ENCODE results near the gene KCNMB2.
A peak's percentile ranks its signal among the peaks of the same experiment; 100 is the strongest.
"Not testable (repeated sequence)": the region's sequence is repeated elsewhere in the genome, so short reads cannot be mapped to it uniquely, and the experiment has no call there.

Gene KCNMB2

GRCh38 chr3:178845420-178846118, 309.3 kb downstream of the KCNMB2 start:
- Histone ChIP-seq H3K27me3 (ENCODE audit: control insufficient read depth, insufficient read depth, low read length) (no peaks in the 10 kb centered on the region), H3K36me3 (ENCODE audit: control insufficient read depth, insufficient read depth, low read length) (no peaks in the 10 kb centered on the region), H3K9me3 (ENCODE audit: control insufficient read depth, insufficient read depth, low read length) (no peaks in the 10 kb centered on the region), H3K4me1 (ENCODE audit: control insufficient read depth, insufficient read depth, low read length) (peaks cover 7% of the 10 kb centered on the region; the same call in 1 of the 2 replicates), H3K4me3 (ENCODE audit: low read depth, low read length) (no peak overlapping the region), H3K9ac (ENCODE audit: low read depth, low read length) (no peak overlapping the region), H3K27ac (ENCODE audit: low read depth, low read length) (no peak overlapping the region)

GRCh38 chr3:178847190-178847589, 311.0 kb downstream of the KCNMB2 start:
- Histone ChIP-seq H3K27ac (ENCODE audit: low read depth, low read length) (no peak overlapping the region), H3K27me3 (ENCODE audit: control insufficient read depth, insufficient read depth, low read length) (no peaks in the 10 kb centered on the region), H3K9ac (ENCODE audit: low read depth, low read length) (no peak overlapping the region), H3K9me3 (ENCODE audit: control insufficient read depth, insufficient read depth, low read length) (no peaks in the 10 kb centered on the region), H3K4me3 (ENCODE audit: low read depth, low read length) (no peak overlapping the region), H3K36me3 (ENCODE audit: control insufficient read depth, insufficient read depth, low read length) (no peaks in the 10 kb centered on the region), H3K4me1 (ENCODE audit: control insufficient read depth, insufficient read depth, low read length) (peaks cover 7% of the 10 kb centered on the region; the same call in 1 of the 2 replicates)

GRCh38 chr3:178849199-178849910, 313.1 kb downstream of the KCNMB2 start:
- no peaks in the 10 kb centered on the region for H3K27me3 ChIP-seq (ENCODE audit: control insufficient read depth, insufficient read depth, low read length)

DNA sequence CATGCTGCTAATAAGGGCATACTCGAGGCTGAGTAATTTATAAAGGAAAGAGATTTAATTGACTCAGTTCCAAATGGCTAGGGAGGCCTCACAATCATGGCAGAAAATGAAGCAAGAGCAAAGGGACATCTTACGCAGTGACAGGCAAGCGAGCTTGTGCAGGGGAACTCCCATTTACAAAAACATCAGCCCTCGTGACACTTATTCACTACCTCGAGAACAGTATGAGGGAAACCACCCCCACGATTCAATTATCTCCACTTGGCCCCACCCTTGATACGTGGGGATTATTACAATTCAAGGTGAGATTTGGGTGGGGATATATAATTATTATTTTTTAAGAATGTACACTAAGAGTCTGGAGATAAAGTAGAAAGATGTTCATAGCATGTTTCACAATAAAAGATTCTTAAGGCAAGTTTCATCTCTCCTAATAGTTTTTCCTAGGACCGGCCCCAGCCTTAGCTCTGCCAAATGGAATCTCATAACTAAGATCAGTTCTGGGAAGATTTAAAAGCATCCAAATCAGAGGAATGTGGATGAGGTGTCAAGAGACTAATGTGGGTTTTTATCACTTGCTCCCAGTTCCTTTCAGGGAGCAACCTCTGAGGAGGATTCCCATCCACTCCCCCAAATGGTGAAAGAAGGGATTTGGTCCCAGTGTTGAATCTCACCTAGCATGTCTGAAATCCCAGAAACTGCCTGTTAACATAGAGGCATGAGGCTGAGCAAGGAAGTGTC, 314.4 kb downstream of the KCNMB2 start:
- Histone ChIP-seq H3K9ac (ENCODE audit: low read depth, low read length) (no peak overlapping the region), H3K4me1 (ENCODE audit: control insufficient read depth, insufficient read depth, low read length) (0 out of 2 replicates have a peak, but pooled peaks cover 4% of the 10 kb centered on the region), H3K27ac (ENCODE audit: low read depth, low read length) (no peak overlapping the region), H3K27me3 (ENCODE audit: control insufficient read depth, insufficient read depth, low read length) (no peaks in the 10 kb centered on the region), H3K4me3 (ENCODE audit: low read depth, low read length) (no peak overlapping the region), H3K36me3 (ENCODE audit: control insufficient read depth, insufficient read depth, low read length) (no peaks in the 10 kb centered on the region), H3K9me3 (ENCODE audit: control insufficient read depth, insufficient read depth, low read length) (no peaks in the 10 kb centered on the region)

More at GRCh38 chr3:178849199-178849910, 313.1 kb downstream of the KCNMB2 start:
- Histone ChIP-seq H3K4me1 (ENCODE audit: control insufficient read depth, insufficient read depth, low read length) (peaks cover 7% of the 10 kb centered on the region; the same call in 1 of the 2 replicates), H3K9me3 (ENCODE audit: control insufficient read depth, insufficient read depth, low read length) (no peaks in the 10 kb centered on the region), H3K4me3 (ENCODE audit: low read depth, low read length) (no peak overlapping the region), H3K9ac (ENCODE audit: low read depth, low read length) (no peak overlapping the region), H3K27ac (ENCODE audit: low read depth, low read length) (no peak overlapping the region), H3K36me3 (ENCODE audit: control insufficient read depth, insufficient read depth, low read length) (no peaks in the 10 kb centered on the region)

DNA sequence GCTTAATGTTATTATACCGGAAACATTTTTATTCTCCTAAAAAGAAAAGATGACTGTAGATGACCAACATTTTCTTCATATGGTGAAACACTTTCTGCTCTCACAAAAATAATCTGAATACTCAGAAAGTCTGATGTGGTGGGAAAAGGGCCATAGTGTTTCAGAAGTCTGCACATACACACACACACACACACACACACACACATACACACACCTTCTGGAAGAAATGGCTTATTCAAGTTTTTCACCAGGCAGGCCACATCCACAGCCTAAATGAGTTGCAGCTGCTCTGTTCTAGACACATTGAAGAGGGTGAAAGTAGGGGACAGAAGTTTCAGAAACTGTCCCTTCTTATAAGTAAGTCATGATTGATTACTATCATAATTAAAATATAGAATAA, 315.3 kb downstream of the KCNMB2 start:
- H3K9ac ChIP-seq (ENCODE audit: low read depth, low read length), result no peak overlapping the region
- no peaks in the 10 kb centered on the region for H3K9me3 ChIP-seq (ENCODE audit: control insufficient read depth, insufficient read depth, low read length)
- H3K27me3 ChIP-seq (ENCODE audit: control insufficient read depth, insufficient read depth, low read length), result no peaks in the 10 kb centered on the region
- H3K27ac ChIP-seq (ENCODE audit: low read depth, low read length), result no peak overlapping the region
- no peaks in the 10 kb centered on the region for H3K36me3 ChIP-seq (ENCODE audit: control insufficient read depth, insufficient read depth, low read length)
- H3K4me3 ChIP-seq (ENCODE audit: low read depth, low read length), result no peak overlapping the region
- 0 out of 2 replicates have a peak, but pooled peaks cover 4% of the 10 kb centered on the region for H3K4me1 ChIP-seq (ENCODE audit: control insufficient read depth, insufficient read depth, low read length)

DNA sequence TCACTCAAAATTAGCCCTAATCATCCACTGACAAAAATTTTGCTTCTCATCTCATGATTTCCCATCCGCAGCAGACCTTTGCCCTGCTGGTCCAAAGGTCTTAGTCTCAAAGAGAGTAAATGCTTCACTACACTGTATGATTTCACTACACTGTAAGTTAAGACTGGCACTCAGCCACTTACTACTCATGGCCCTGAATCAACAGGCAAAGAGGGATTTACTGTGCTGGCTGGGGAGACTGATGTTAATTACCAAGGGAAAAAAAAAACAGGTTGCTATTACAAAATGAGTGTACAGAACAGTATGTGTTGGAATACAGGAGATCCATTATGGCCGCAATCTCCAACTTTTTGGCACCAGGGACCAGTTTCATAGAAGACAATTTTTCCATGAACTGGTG, 320.6 kb downstream of the KCNMB2 start:
- Histone ChIP-seq H3K27ac (ENCODE audit: low read depth, low read length) (no peak overlapping the region), H3K4me1 (ENCODE audit: control insufficient read depth, insufficient read depth, low read length) (no peaks in the 10 kb centered on the region), H3K9me3 (ENCODE audit: control insufficient read depth, insufficient read depth, low read length) (peaks cover 6% of the 10 kb centered on the region; the same call in 1 of the 2 replicates), H3K27me3 (ENCODE audit: control insufficient read depth, insufficient read depth, low read length) (no peaks in the 10 kb centered on the region), H3K9ac (ENCODE audit: low read depth, low read length) (no peak overlapping the region), H3K4me3 (ENCODE audit: low read depth, low read length) (no peak overlapping the region), H3K36me3 (ENCODE audit: control insufficient read depth, insufficient read depth, low read length) (no peaks in the 10 kb centered on the region)

- Histone ChIP-seq H3K9me3 (ENCODE audit: control insufficient read depth, insufficient read depth, low read length) (peaks cover 6% of the 10 kb centered on the region; the same call in 1 of the 2 replicates), H3K4me1 (ENCODE audit: control insufficient read depth, insufficient read depth, low read length) (no peaks in the 10 kb centered on the region), H3K27ac (ENCODE audit: low read depth, low read length) (no peak overlapping the region), H3K27me3 (ENCODE audit: control insufficient read depth, insufficient read depth, low read length) (no peaks in the 10 kb centered on the region), H3K9ac (ENCODE audit: low read depth, low read length) (no peak overlapping the region), H3K36me3 (ENCODE audit: control insufficient read depth, insufficient read depth, low read length) (no peaks in the 10 kb centered on the region), H3K4me3 (ENCODE audit: low read depth, low read length) (peak overlapping the region; percentile 62; the same call in 1 of the 2 replicates)
These were observed 323.1 kb downstream of the KCNMB2 start for GRCh38 chr3:178859386-178859785.

- not testable (repeated sequence) for H3K9me3 ChIP-seq (ENCODE audit: control insufficient read depth, insufficient read depth, low read length); H3K27ac ChIP-seq (ENCODE audit: low read depth, low read length); H3K36me3 ChIP-seq (ENCODE audit: control insufficient read depth, insufficient read depth, low read length); H3K4me1 ChIP-seq (ENCODE audit: control insufficient read depth, insufficient read depth, low read length); H3K27me3 ChIP-seq (ENCODE audit: control insufficient read depth, insufficient read depth, low read length)
- Histone ChIP-seq H3K9ac (ENCODE audit: low read depth, low read length) (peak overlapping the region; percentile 64; the same call in 1 of the 2 replicates), H3K4me3 (ENCODE audit: low read depth, low read length) (peak overlapping the region; percentile 62)
These were observed 323.7 kb downstream of the KCNMB2 start for GRCh38 chr3:178859900-178860436.

DNA sequence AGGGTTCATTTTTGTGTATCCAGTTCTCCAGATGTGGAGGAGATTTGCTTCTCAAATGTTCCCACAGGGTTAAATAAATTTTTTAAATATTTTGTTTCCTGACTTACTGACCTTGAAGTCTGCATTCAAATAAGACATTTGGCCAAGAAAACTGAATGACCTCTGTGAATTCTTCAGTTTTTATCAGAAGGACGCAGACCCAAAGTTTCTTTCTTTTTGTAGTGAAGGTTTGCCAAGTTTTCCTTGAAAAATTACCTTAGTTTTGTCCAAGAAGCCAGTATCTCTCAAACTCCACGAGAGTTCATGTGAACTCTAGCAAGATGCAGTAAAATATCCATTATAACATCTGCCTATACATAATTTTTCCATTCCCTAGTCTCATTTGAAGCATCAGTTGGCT, 332.4 kb downstream of the KCNMB2 start:
- Histone ChIP-seq H3K27ac (ENCODE audit: low read depth, low read length) (no peak overlapping the region), H3K9me3 (ENCODE audit: control insufficient read depth, insufficient read depth, low read length) (no peaks in the 10 kb centered on the region), H3K9ac (ENCODE audit: low read depth, low read length) (no peak overlapping the region), H3K36me3 (ENCODE audit: control insufficient read depth, insufficient read depth, low read length) (no peaks in the 10 kb centered on the region), H3K27me3 (ENCODE audit: control insufficient read depth, insufficient read depth, low read length) (no peaks in the 10 kb centered on the region), H3K4me3 (ENCODE audit: low read depth, low read length) (no peak overlapping the region), H3K4me1 (ENCODE audit: control insufficient read depth, insufficient read depth, low read length) (no peaks in the 10 kb centered on the region)

DNA sequence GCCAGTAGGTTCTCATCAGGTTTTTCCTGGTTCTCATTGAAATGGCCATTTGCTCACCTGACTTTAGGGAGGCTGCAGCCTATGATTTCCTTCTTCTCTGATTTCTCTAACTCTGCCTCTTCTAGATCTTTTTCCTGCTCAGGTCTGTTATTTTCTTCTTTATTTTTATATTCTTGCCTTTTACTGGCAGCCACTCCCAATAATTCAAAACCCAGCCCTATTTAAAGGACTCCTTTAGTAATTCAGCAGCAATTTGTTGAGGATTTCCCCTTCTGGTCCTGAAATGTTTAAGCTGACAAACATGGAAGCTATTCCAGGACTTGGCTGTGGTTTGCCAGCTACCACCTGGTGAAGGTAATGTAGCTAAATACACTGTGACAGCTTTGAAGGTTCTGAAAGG, 333.8 kb downstream of the KCNMB2 start:
- H3K27ac ChIP-seq (ENCODE audit: low read depth, low read length), result no peak overlapping the region
- H3K4me1 ChIP-seq (ENCODE audit: control insufficient read depth, insufficient read depth, low read length), result no peaks in the 10 kb centered on the region
- no peak overlapping the region for H3K9ac ChIP-seq (ENCODE audit: low read depth, low read length)
- no peaks in the 10 kb centered on the region for H3K9me3 ChIP-seq (ENCODE audit: control insufficient read depth, insufficient read depth, low read length)
- H3K36me3 ChIP-seq (ENCODE audit: control insufficient read depth, insufficient read depth, low read length), result no peaks in the 10 kb centered on the region
- no peaks in the 10 kb centered on the region for H3K27me3 ChIP-seq (ENCODE audit: control insufficient read depth, insufficient read depth, low read length)
- H3K4me3 ChIP-seq (ENCODE audit: low read depth, low read length), result no peak overlapping the region
